Liver (tissue), 3 donors: ENCODE measurements around the gene AKAP13.

ENCODE experiments used
- FOXA1 ChIP-seq: IDR thresholded peaks from 2 replicates; pipeline ENCODE4 v1.6.1; 2016; ENCODE audit warnings: antibody characterized with exemption
- GABPA ChIP-seq, 2 donors: IDR thresholded peaks in 1 of 2; conservative IDR thresholded peaks in 1 of 2; 2 replicates each; pipeline ENCODE4 v1.6.1; 2016; ENCODE audit warnings: antibody characterized with exemption in 2 of 2, mild to moderate bottlenecking in 1 of 2, moderate library complexity in 1 of 2
- HNF4A ChIP-seq, 2 donors: conservative IDR thresholded peaks; 2 replicates each; pipeline ENCODE4 v1.6.1; 2016; ENCODE audit warnings: antibody characterized with exemption in 2 of 2, mild to moderate bottlenecking in 2 of 2
- HNF4G ChIP-seq: IDR thresholded peaks from 2 replicates; pipeline ENCODE4 v1.6.1; 2016; ENCODE audit warnings: antibody characterized with exemption
- JUND ChIP-seq, 2 donors: IDR thresholded peaks; 2 replicates each; pipeline ENCODE4 v1.6.1; 2016; ENCODE audit warnings: antibody characterized with exemption in 2 of 2
- MAX ChIP-seq: IDR thresholded peaks from 2 replicates; pipeline ENCODE4 v1.6.1; 2016; ENCODE audit warnings: antibody characterized with exemption
- RAD21 ChIP-seq, 2 donors: IDR thresholded peaks; 2 replicates each; pipeline ENCODE4 v1.6.1; 2016; ENCODE audit warnings: antibody characterized with exemption in 2 of 2, mild to moderate bottlenecking in 2 of 2
- REST ChIP-seq: IDR thresholded peaks from 2 replicates; pipeline ENCODE4 v1.6.1; 2016; ENCODE audit warnings: antibody characterized with exemption, mild to moderate bottlenecking
- TAF1 ChIP-seq: conservative IDR thresholded peaks from 2 replicates; pipeline ENCODE4 v1.6.1; 2016; ENCODE audit warnings: antibody characterized with exemption, mild to moderate bottlenecking
- TF ChIP-seq, protein P1 (sequence below): fragments of 150-350 bp; IDR thresholded peaks from 2 replicates; pipeline ENCODE4 v1.5.1; 2017; ENCODE audit warnings: improper control_type of control experiment, low read depth, low read length; ENCODE audit not compliant: missing input control
- TF ChIP-seq, protein P2 (sequence below): IDR thresholded peaks from 2 replicates; pipeline ENCODE4 v1.6.1; 2016; ENCODE audit warnings: antibody characterized with exemption
- TF ChIP-seq, protein P3 (sequence below): IDR thresholded peaks from 2 replicates; pipeline ENCODE4 v1.6.1; 2016; ENCODE audit warnings: antibody characterized with exemption
- donor health status: healthy.
- donor health status: healthy.

DNA sequence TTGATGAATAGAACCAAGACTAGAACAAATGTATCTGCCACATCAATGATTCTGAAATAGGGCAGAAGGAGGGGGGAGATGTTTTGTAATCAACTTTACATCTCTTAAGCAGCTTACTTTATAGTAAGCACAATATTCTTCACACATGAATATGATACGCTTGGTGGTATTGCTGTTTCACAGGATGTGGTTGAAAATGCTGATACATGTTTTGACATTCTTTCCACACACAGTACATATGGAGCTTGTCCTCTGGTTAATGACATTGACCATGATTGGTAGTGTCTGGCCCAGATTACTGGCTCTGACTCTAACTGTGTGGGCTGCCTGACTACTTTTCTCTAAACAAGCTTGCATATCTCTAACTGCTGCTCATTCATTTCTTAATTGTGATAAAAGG, 245.5 kb downstream of the AKAP13 start:
- TF ChIP-seq, protein P1, sequence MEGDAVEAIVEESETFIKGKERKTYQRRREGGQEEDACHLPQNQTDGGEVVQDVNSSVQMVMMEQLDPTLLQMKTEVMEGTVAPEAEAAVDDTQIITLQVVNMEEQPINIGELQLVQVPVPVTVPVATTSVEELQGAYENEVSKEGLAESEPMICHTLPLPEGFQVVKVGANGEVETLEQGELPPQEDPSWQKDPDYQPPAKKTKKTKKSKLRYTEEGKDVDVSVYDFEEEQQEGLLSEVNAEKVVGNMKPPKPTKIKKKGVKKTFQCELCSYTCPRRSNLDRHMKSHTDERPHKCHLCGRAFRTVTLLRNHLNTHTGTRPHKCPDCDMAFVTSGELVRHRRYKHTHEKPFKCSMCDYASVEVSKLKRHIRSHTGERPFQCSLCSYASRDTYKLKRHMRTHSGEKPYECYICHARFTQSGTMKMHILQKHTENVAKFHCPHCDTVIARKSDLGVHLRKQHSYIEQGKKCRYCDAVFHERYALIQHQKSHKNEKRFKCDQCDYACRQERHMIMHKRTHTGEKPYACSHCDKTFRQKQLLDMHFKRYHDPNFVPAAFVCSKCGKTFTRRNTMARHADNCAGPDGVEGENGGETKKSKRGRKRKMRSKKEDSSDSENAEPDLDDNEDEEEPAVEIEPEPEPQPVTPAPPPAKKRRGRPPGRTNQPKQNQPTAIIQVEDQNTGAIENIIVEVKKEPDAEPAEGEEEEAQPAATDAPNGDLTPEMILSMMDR = no peak
- TF ChIP-seq HNF4A (conservative IDR thresholded peaks at IDR 0.05) = no peak
- TF ChIP-seq, protein P2, sequence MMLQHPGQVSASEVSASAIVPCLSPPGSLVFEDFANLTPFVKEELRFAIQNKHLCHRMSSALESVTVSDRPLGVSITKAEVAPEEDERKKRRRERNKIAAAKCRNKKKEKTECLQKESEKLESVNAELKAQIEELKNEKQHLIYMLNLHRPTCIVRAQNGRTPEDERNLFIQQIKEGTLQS = no peak
- no peak for TF ChIP-seq MAX
- no peak for TF ChIP-seq FOXA1
- no peak for TF ChIP-seq TAF1
- no peak for TF ChIP-seq JUND (IDR thresholded peaks at IDR 0.05)
- TF ChIP-seq GABPA (IDR thresholded peaks at IDR 0.05 in 1 of 2, conservative IDR thresholded peaks at IDR 0.05 in 1 of 2) = no peak
- TF ChIP-seq, protein P3, sequence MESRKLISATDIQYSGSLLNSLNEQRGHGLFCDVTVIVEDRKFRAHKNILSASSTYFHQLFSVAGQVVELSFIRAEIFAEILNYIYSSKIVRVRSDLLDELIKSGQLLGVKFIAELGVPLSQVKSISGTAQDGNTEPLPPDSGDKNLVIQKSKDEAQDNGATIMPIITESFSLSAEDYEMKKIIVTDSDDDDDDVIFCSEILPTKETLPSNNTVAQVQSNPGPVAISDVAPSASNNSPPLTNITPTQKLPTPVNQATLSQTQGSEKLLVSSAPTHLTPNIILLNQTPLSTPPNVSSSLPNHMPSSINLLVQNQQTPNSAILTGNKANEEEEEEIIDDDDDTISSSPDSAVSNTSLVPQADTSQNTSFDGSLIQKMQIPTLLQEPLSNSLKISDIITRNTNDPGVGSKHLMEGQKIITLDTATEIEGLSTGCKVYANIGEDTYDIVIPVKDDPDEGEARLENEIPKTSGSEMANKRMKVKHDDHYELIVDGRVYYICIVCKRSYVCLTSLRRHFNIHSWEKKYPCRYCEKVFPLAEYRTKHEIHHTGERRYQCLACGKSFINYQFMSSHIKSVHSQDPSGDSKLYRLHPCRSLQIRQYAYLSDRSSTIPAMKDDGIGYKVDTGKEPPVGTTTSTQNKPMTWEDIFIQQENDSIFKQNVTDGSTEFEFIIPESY = no peak
- TF ChIP-seq HNF4G = no peak
- no peak for TF ChIP-seq REST
- TF ChIP-seq RAD21 (IDR thresholded peaks at IDR 0.05) = no peak
